GM12892 (cell line): ENCODE results near the gene KAT2A.
"Not testable (repeated sequence)": the region's sequence is repeated elsewhere in the genome, so short reads cannot be mapped to it uniquely, and the experiment has no call there.

ENCODE experiments used
- DNase-seq: peaks from one replicate; pipeline ENCODE4 v3.0.0; 2011; ENCODE audit not compliant: insufficient read length
- FAIRE-seq: peaks from 2 replicates; lab custom pipeline; 2011; peaks lifted over from hg19 to GRCh38; lab: Jason Lieb, UNC
- POLR2A ChIP-seq: IDR thresholded peaks from 2 replicates; pipeline ENCODE4 v1.6.1; 2011; ENCODE audit warnings: low read depth, low read length, control low read depth
- POLR2AphosphoS5 ChIP-seq: IDR thresholded peaks from 2 replicates; pipeline ENCODE4 v1.6.1; 2011; ENCODE audit warnings: low read depth, low read length, control low read depth
- TAF1 ChIP-seq: IDR thresholded peaks from 2 replicates; pipeline ENCODE4 v1.6.1; 2011; ENCODE audit warnings: low read depth, mild to moderate bottlenecking, control low read depth, low read length, borderline replicate concordance

Gene KAT2A

GRCh38 chr17:42146911-42147607 is 25.9 kb upstream of the KAT2A start:
- no peak for FAIRE-seq
- no peak for DNase-seq
- no peak for TF ChIP-seq POLR2A
- TF ChIP-seq POLR2AphosphoS5 = no peak
- TF ChIP-seq TAF1 = no peak

GRCh38 chr17:42143138-42143537 is 22.0 kb upstream of the KAT2A start:
- DNase-seq = not testable (repeated sequence)

GRCh38 chr17:42142371-42142896 is 21.3 kb upstream of the KAT2A start:
- FAIRE-seq (no peak), DNase-seq (no peak)
- no peak for TF ChIP-seq POLR2AphosphoS5
- TF ChIP-seq POLR2A = no peak
- no peak for TF ChIP-seq TAF1

More at GRCh38 chr17:42143138-42143537, 22.0 kb upstream of the KAT2A start:
- FAIRE-seq = not testable (repeated sequence)

- FAIRE-seq (no peak), DNase-seq (no peak)
- TF ChIP-seq POLR2AphosphoS5 = no peak
- no peak for TF ChIP-seq TAF1
- TF ChIP-seq POLR2A = no peak
Measured at GRCh38 chr17:42141382-42141781, 20.2 kb upstream of the KAT2A start.

- DNase-seq, FAIRE-seq: not testable (repeated sequence)
Measured at GRCh38 chr17:42140690-42141089, 19.5 kb upstream of the KAT2A start.

- TF ChIP-seq POLR2A = no peak
- TF ChIP-seq TAF1 = no peak
- TF ChIP-seq POLR2AphosphoS5 = no peak
- DNase-seq (no peak), FAIRE-seq (no peak)
Measured at GRCh38 chr17:42138749-42139492, 17.8 kb upstream of the KAT2A start.

- FAIRE-seq (no peak), DNase-seq (no peak)
- TF ChIP-seq TAF1 (no peak), POLR2A (no peak), POLR2AphosphoS5 (no peak)
Measured at GRCh38 chr17:42136654-42137051, 15.5 kb upstream of the KAT2A start.

- no peak for DNase-seq
- TF ChIP-seq POLR2A (no peak), POLR2AphosphoS5 (no peak), TAF1 (no peak)
- peak; percentile 9 for FAIRE-seq
Measured at GRCh38 chr17:42135664-42136653, 14.8 kb upstream of the KAT2A start.

GRCh38 chr17:42135151-42135550 is 14.0 kb upstream of the KAT2A start:
- DNase-seq (no peak), FAIRE-seq (no peak)
- TF ChIP-seq POLR2AphosphoS5 (no peak), POLR2A (no peak), TAF1 (no peak)

- DNase-seq (peak; percentile 59), FAIRE-seq (peak; percentile 86)
Measured at GRCh38 chr17:42133461-42134041, 12.4 kb upstream of the KAT2A start.

GRCh38 chr17:42132941-42133340 is 11.8 kb upstream of the KAT2A start:
- DNase-seq (no peak), FAIRE-seq (no peak)
- no peak for TF ChIP-seq TAF1
- TF ChIP-seq POLR2AphosphoS5 = no peak

More at GRCh38 chr17:42133461-42134041, 12.4 kb upstream of the KAT2A start:
- TF ChIP-seq POLR2A (no peak), POLR2AphosphoS5 (peak; percentile 20; the same call in 1 of the 2 replicates)
